ENCODE measurements around the gene MAPKAPK2.

GRCh38 chr1:206710460-206710823 is 25.7 kb downstream of the MAPKAPK2 start:
- TF ChIP-seq, protein P1, sequence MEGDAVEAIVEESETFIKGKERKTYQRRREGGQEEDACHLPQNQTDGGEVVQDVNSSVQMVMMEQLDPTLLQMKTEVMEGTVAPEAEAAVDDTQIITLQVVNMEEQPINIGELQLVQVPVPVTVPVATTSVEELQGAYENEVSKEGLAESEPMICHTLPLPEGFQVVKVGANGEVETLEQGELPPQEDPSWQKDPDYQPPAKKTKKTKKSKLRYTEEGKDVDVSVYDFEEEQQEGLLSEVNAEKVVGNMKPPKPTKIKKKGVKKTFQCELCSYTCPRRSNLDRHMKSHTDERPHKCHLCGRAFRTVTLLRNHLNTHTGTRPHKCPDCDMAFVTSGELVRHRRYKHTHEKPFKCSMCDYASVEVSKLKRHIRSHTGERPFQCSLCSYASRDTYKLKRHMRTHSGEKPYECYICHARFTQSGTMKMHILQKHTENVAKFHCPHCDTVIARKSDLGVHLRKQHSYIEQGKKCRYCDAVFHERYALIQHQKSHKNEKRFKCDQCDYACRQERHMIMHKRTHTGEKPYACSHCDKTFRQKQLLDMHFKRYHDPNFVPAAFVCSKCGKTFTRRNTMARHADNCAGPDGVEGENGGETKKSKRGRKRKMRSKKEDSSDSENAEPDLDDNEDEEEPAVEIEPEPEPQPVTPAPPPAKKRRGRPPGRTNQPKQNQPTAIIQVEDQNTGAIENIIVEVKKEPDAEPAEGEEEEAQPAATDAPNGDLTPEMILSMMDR (IDR thresholded peaks at IDR 0.05) = no peak
- TF ChIP-seq POLR2AphosphoS5 (IDR thresholded peaks at IDR 0.05; ENCODE audit: low read depth, low read length) = no peak
